HEK293 (cell line): ENCODE data around the gene IVNS1ABP.
"Not testable (repeated sequence)": the region's sequence is repeated elsewhere in the genome, so short reads cannot be mapped to it uniquely, and the experiment has no call there.

Experiments used
- CTCF ChIA-PET: fragments of 350-600 bp; formaldehyde crosslinking; extraction: SDS; loops from one replicate; lab custom pipeline; 2021; ENCODE audit warnings: antibody characterized with exemption; lab: Yijun Ruan, JAX
- POLR2A ChIA-PET: fragments of 300-600 bp; formaldehyde crosslinking; extraction: SDS; loops from one replicate; lab custom pipeline; 2020; ENCODE audit warnings: antibody characterized with exemption, inconsistent platforms; lab: Yijun Ruan, JAX
- H3K27ac ChIP-seq: fragments of 200-500 bp; sonication (Bioruptor generic); 2 replicates; pipeline ENCODE4 v1.5.1; 2014; ENCODE audit warnings: low read depth, low read length, control low read depth, inconsistent platforms; ENCODE audit errors: extremely low read depth
- H3K36me3 ChIP-seq, 2 experiments: fragments of 200-500 bp in 1 of 2; sonication (Bioruptor generic) in 1 of 2; 1 replicate in 1 of 2; 2 replicates in 1 of 2; pipeline ENCODE4 v1.5.1; 2014 to 2017; ENCODE audit warnings: inconsistent platforms in 2 of 2, low read length in 2 of 2; ENCODE audit not compliant: control insufficient read depth in 2 of 2, insufficient read depth in 1 of 2
- H3K4me1 ChIP-seq: fragments of 200-500 bp; sonication (Bioruptor generic); 2 replicates; pipeline ENCODE4 v1.5.1; 2014; ENCODE audit warnings: mild to moderate bottlenecking, low read length, inconsistent platforms; ENCODE audit not compliant: control insufficient read depth, insufficient read depth
- H3K4me3 ChIP-seq: 2 replicates; pipeline ENCODE4 v1.5.1; 2011; ENCODE audit warnings: low read depth, mild to moderate bottlenecking, control low read depth, low read length, moderate library complexity
- H3K9me3 ChIP-seq: fragments of 200-500 bp; sonication (Bioruptor generic); 2 replicates; pipeline ENCODE4 v1.5.1; 2014; ENCODE audit warnings: low read depth, low read length, inconsistent platforms; ENCODE audit not compliant: control insufficient read depth, insufficient read depth
- BCL11A ChIP-seq: fragments of 450-650 bp; formaldehyde crosslinking; IDR thresholded peaks from 2 replicates; pipeline ENCODE4 v1.5.1; 2016; ENCODE audit warnings: low read depth, missing biosample characterization, missing genetic modification characterization
- KLF8 ChIP-seq: fragments of 450-650 bp; formaldehyde crosslinking; IDR thresholded peaks from 2 replicates; pipeline ENCODE4 v1.5.1; 2016; ENCODE audit warnings: missing biosample characterization, missing genetic modification characterization
- MEIS1 ChIP-seq: sonication (generic); formaldehyde crosslinking; IDR thresholded peaks from 2 replicates; pipeline ENCODE4 v1.8.1; 2022; ENCODE audit warnings: missing genetic modification reagents, mild to moderate bottlenecking, borderline replicate concordance
- SALL2 ChIP-seq: fragments of 450-650 bp; formaldehyde crosslinking; IDR thresholded peaks from 2 replicates; pipeline ENCODE4 v1.5.0; 2017; ENCODE audit warnings: missing biosample characterization, mild to moderate bottlenecking, missing genetic modification characterization, borderline replicate concordance
- ZNF133 ChIP-seq: fragments of 450-650 bp; formaldehyde crosslinking; IDR thresholded peaks from 2 replicates; pipeline ENCODE4 v1.5.1; 2016; ENCODE audit warnings: missing biosample characterization, missing genetic modification characterization
- ZNF146 ChIP-seq: fragments of 450-650 bp; formaldehyde crosslinking; IDR thresholded peaks from 2 replicates; pipeline ENCODE4 v1.5.1; 2016; ENCODE audit warnings: missing biosample characterization, missing genetic modification characterization
- ZNF169 ChIP-seq: fragments of 450-650 bp; formaldehyde crosslinking; IDR thresholded peaks from 2 replicates; pipeline ENCODE4 v1.5.1; 2016; ENCODE audit warnings: missing biosample characterization, missing genetic modification characterization
- ZNF354C ChIP-seq: fragments of 450-650 bp; formaldehyde crosslinking; IDR thresholded peaks from 2 replicates; pipeline ENCODE4 v1.5.1; 2016; ENCODE audit warnings: missing biosample characterization, missing genetic modification characterization, low read depth, borderline replicate concordance
- ZNF423 ChIP-seq: fragments of 450-650 bp; formaldehyde crosslinking; IDR thresholded peaks from 2 replicates; pipeline ENCODE4 v1.5.1; 2016; ENCODE audit warnings: missing biosample characterization, missing genetic modification characterization
- ZNF433 ChIP-seq: fragments of 450-650 bp; formaldehyde crosslinking; IDR thresholded peaks from 2 replicates; pipeline ENCODE4 v1.5.1; 2016; ENCODE audit warnings: missing biosample characterization, missing genetic modification characterization, low read depth
- ZNF501 ChIP-seq: fragments of 450-650 bp; formaldehyde crosslinking; IDR thresholded peaks from 2 replicates; pipeline ENCODE4 v1.5.1; 2016; ENCODE audit warnings: missing biosample characterization, missing genetic modification characterization
- ZNF549 ChIP-seq: fragments of 450-650 bp; IDR thresholded peaks from 2 replicates; pipeline ENCODE4 v1.5.1; 2018; ENCODE audit warnings: missing biosample characterization, missing genetic modification characterization, mild to moderate bottlenecking, inconsistent platforms, moderate library complexity
- ZNF768 ChIP-seq: fragments of 450-650 bp; formaldehyde crosslinking; IDR thresholded peaks from 2 replicates; pipeline ENCODE4 v1.5.1; 2018; ENCODE audit warnings: missing biosample characterization, mild to moderate bottlenecking, missing genetic modification characterization
- ZSCAN23 ChIP-seq: fragments of 450-650 bp; formaldehyde crosslinking; IDR thresholded peaks from 2 replicates; pipeline ENCODE4 v1.5.1; 2016; ENCODE audit warnings: missing biosample characterization, missing genetic modification characterization
- TF ChIP-seq, protein P1 (sequence below): fragments of 450-650 bp; formaldehyde crosslinking; IDR thresholded peaks from 2 replicates; pipeline ENCODE4 v1.5.1; 2016; ENCODE audit warnings: missing biosample characterization, missing genetic modification characterization
- TF ChIP-seq, protein P2 (sequence below): fragments of 450-650 bp; formaldehyde crosslinking; IDR thresholded peaks from 2 replicates; pipeline ENCODE4 v1.5.1; 2016; ENCODE audit warnings: missing biosample characterization, missing genetic modification characterization
- TF ChIP-seq, protein P3 (sequence below): fragments of 450-650 bp; formaldehyde crosslinking; IDR thresholded peaks from 2 replicates; pipeline ENCODE4 v1.5.1; 2017; ENCODE audit warnings: missing biosample characterization, mild to moderate bottlenecking, missing genetic modification characterization, moderate library complexity
- TF ChIP-seq, protein P4 (sequence below): fragments of 450-650 bp; formaldehyde crosslinking; IDR thresholded peaks from 2 replicates; pipeline ENCODE4 v1.5.1; 2016; ENCODE audit warnings: missing biosample characterization, missing genetic modification characterization, borderline replicate concordance

Gene IVNS1ABP

DNA sequence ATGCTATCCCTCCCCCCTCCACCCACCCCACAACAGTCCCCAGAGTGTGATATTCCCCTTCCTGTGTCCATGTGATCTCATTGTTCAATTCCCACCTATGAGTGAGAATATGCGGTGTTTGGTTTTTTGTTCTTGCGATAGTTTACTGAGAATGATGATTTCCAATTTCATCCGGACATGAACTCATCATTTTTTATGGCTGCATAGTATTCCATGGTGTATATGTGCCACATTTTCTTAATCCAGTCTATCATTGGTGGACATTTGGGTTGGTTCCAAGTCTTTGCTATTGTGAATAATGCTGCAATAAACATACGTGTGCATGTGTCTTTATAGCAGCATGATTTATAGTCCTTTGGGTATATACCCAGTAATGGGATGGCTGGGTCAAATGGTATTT is 65.1 kb downstream of the IVNS1ABP start:
- H3K4me3 ChIP-seq, POLR2A ChIA-PET, CTCF ChIA-PET, H3K27ac ChIP-seq, H3K4me1 ChIP-seq, H3K36me3 ChIP-seq, H3K9me3 ChIP-seq: not testable (repeated sequence)
- peak; percentile 77 for TF ChIP-seq ZNF146 (tag by site-specific recombination)

DNA sequence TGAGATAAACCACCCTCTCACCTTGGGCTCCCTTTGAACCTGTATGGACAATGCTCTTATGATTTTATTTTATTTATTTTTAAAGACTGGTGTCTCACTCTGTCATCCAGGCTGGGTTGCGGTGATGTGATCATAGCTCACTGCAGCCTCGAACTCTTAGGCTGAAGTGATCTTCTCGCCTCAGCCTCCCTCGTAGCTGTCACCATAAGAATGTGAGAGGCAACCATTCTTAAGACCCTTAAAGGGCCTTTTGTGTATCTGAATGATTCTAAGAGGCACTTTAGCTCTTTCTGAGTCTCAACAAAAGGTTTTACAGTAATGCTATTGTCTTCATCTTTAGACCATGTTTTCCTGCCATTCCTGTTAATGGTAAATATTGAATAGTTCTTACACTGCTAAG is 67.0 kb downstream of the IVNS1ABP start:
- H3K36me3 ChIP-seq = no peaks in the 10 kb centered on the region
- H3K4me1 ChIP-seq = no peaks in the 10 kb centered on the region
- H3K9me3 ChIP-seq = no peaks in the 10 kb centered on the region
- H3K4me3 ChIP-seq = no peak overlapping the region
- POLR2A ChIA-PET = no interaction called here
- CTCF ChIA-PET = interaction anchor here (0.6 kb wide), 1 partner anchor 62 kb away, joined by 4 read pairs; no protein-coding TSS in a partner anchor
- H3K27ac ChIP-seq = no peak overlapping the region
- TF ChIP-seq, protein P1, sequence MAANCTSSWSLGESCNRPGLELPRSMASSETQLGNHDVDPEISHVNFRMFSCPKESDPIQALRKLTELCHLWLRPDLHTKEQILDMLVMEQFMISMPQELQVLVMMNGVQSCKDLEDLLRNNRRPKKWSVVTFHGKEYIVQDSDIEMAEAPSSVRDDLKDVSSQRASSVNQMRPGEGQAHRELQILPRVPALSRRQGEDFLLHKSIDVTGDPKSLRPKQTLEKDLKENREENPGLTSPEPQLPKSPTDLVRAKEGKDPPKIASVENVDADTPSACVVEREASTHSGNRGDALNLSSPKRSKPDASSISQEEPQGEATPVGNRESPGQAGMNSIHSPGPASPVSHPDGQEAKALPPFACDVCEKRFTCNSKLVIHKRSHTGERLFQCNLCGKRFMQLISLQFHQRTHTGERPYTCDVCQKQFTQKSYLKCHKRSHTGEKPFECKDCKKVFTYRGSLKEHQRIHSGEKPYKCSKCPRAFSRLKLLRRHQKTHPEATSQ (tag by site-specific recombination) = no peak
- TF ChIP-seq ZNF354C (tag by site-specific recombination) (no peak), ZNF433 (tag by site-specific recombination) (no peak), ZSCAN23 (no peak), MEIS1 (no peak)
- TF ChIP-seq, protein P2, sequence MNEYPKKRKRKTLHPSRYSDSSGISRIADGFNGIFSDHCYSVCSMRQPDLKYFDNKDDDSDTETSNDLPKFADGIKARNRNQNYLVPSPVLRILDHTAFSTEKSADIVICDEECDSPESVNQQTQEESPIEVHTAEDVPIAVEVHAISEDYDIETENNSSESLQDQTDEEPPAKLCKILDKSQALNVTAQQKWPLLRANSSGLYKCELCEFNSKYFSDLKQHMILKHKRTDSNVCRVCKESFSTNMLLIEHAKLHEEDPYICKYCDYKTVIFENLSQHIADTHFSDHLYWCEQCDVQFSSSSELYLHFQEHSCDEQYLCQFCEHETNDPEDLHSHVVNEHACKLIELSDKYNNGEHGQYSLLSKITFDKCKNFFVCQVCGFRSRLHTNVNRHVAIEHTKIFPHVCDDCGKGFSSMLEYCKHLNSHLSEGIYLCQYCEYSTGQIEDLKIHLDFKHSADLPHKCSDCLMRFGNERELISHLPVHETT (tag by site-specific recombination) = no peak

DNA sequence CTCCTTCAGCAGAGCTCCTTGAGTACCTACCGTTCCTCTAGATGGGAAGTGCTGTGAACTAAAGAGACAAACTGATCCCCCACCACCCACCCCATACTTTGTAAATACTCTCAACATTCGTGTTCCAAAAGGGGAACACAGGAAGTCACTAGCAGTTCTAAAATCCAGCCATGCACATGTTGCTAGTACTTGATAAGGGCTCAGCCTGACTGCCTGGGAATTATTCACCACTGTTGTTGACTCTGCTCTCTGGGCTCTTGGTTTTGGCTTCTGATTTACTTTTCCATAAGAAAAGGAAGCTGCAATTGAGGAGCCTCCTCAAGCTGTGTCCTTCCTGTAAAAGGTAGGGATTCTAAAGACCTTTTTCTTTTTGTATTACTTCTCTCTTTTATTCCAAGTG is 67.5 kb downstream of the IVNS1ABP start:
- Histone ChIP-seq H3K27ac (no peak overlapping the region), H3K36me3 (no peaks in the 10 kb centered on the region), H3K4me1 (no peaks in the 10 kb centered on the region), H3K9me3 (no peaks in the 10 kb centered on the region), H3K4me3 (no peak overlapping the region)
- ChIA-PET CTCF (interaction anchor here (0.5 kb wide), 1 partner anchor 21 kb away, joined by 4 read pairs; no protein-coding TSS in a partner anchor), POLR2A (no interaction called here)
- TF ChIP-seq ZNF169 (tag by site-specific recombination) = no peak
- TF ChIP-seq ZNF501 (tag by site-specific recombination) = no peak
- TF ChIP-seq, protein P3, sequence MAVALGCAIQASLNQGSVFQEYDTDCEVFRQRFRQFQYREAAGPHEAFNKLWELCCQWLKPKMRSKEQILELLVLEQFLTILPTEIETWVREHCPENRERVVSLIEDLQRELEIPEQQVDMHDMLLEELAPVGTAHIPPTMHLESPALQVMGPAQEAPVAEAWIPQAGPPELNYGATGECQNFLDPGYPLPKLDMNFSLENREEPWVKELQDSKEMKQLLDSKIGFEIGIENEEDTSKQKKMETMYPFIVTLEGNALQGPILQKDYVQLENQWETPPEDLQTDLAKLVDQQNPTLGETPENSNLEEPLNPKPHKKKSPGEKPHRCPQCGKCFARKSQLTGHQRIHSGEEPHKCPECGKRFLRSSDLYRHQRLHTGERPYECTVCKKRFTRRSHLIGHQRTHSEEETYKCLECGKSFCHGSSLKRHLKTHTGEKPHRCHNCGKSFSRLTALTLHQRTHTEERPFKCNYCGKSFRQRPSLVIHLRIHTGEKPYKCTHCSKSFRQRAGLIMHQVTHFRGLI = no peak
- TF ChIP-seq, protein P4, sequence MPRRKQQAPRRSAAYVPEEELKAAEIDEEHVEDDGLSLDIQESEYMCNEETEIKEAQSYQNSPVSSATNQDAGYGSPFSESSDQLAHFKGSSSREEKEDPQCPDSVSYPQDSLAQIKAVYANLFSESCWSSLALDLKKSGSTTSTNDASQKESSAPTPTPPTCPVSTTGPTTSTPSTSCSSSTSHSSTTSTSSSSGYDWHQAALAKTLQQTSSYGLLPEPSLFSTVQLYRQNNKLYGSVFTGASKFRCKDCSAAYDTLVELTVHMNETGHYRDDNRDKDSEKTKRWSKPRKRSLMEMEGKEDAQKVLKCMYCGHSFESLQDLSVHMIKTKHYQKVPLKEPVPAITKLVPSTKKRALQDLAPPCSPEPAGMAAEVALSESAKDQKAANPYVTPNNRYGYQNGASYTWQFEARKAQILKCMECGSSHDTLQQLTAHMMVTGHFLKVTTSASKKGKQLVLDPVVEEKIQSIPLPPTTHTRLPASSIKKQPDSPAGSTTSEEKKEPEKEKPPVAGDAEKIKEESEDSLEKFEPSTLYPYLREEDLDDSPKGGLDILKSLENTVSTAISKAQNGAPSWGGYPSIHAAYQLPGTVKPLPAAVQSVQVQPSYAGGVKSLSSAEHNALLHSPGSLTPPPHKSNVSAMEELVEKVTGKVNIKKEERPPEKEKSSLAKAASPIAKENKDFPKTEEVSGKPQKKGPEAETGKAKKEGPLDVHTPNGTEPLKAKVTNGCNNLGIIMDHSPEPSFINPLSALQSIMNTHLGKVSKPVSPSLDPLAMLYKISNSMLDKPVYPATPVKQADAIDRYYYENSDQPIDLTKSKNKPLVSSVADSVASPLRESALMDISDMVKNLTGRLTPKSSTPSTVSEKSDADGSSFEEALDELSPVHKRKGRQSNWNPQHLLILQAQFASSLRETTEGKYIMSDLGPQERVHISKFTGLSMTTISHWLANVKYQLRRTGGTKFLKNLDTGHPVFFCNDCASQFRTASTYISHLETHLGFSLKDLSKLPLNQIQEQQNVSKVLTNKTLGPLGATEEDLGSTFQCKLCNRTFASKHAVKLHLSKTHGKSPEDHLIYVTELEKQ = no peak
- TF ChIP-seq ZNF133 (tag by site-specific recombination) = no peak
- TF ChIP-seq ZNF768 = no peak
- TF ChIP-seq ZNF423 (tag by site-specific recombination) = no peak
- no peak for TF ChIP-seq SALL2 (tag by site-specific recombination)
- TF ChIP-seq ZNF549 = no peak
- TF ChIP-seq BCL11A = no peak
- TF ChIP-seq KLF8 (tag by site-specific recombination) = no peak
